GM12891 (cell line): ENCODE results near the gene CD47.

Source experiments
- POLR2A ChIP-seq: IDR thresholded peaks from 2 replicates; pipeline ENCODE4 v1.6.1; 2011; ENCODE audit warnings: low read depth, low read length, control low read depth
- POLR2AphosphoS5 ChIP-seq: IDR thresholded peaks from 2 replicates; pipeline ENCODE4 v1.6.1; 2011; ENCODE audit warnings: low read depth, low read length, control low read depth
- POU2F2 ChIP-seq: IDR thresholded peaks from 2 replicates; pipeline ENCODE4 v1.6.1; 2011; ENCODE audit warnings: low read depth, mild to moderate bottlenecking, control low read depth, low read length, moderate library complexity

DNA sequence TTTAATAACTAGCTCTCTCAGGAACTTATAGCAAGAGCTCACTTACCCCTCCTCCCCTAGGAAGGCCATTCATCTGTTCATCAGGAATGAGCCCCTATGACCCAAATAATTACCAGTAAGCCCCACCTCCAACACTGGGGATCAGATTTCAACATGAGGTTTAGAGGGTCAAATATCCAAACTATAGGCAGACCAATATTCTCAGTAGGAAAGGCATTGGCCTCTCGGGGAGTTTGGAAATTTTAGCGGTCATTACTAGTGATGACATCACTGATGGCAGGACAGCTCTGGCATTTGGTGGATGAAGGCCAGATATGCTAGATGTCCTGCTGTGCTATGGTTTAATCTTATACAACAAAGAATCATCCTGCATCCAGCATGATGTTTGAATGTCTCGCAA is 15.2 kb upstream of the CD47 start:
- TF ChIP-seq POLR2A (no peak), POLR2AphosphoS5 (no peak), POU2F2 (no peak)
